Skeletal muscle tissue (tissue), 4 donors: ENCODE results near the gene DLG2. TPM values are rescaled to one million over a fixed set of nuclear protein-coding genes. Genes with fewer than 3 reads are reported as not detected.

Source experiments
- H3K27ac ChIP-seq: one replicate; pipeline ENCODE4 v1.7.0; 2013; ENCODE audit warnings: mild to moderate bottlenecking, low read depth, low read length, inconsistent platforms
- H3K27me3 ChIP-seq, 3 donors: one replicate each; pipeline ENCODE4 v1.7.0; 2013; ENCODE audit warnings: low read length in 3 of 3; ENCODE audit not compliant: control insufficient read depth in 3 of 3, insufficient read depth in 3 of 3
- H3K36me3 ChIP-seq, 3 donors: one replicate each; pipeline ENCODE4 v1.7.0; 2013; ENCODE audit warnings: low read length in 3 of 3; ENCODE audit not compliant: control insufficient read depth in 3 of 3, insufficient read depth in 3 of 3
- H3K4me1 ChIP-seq, 3 donors: one replicate each; pipeline ENCODE4 v1.7.0; 2013; ENCODE audit warnings: low read length in 3 of 3, mild to moderate bottlenecking in 3 of 3; ENCODE audit not compliant: control insufficient read depth in 3 of 3, insufficient read depth in 3 of 3
- H3K4me3 ChIP-seq, 3 donors: one replicate each; pipeline ENCODE4 v1.7.0; 2013; ENCODE audit warnings: low read length in 3 of 3
- H3K9ac ChIP-seq, 3 donors: one replicate each; pipeline ENCODE4 v1.7.0; 2013; ENCODE audit warnings: low read length in 3 of 3, mild to moderate bottlenecking in 3 of 3, moderate library complexity in 2 of 3, low read depth in 1 of 3
- H3K9me3 ChIP-seq, 3 donors: one replicate each; pipeline ENCODE4 v1.7.0; 2013; ENCODE audit warnings: low read length in 3 of 3; ENCODE audit not compliant: control insufficient read depth in 3 of 3
- total RNA-seq: library from RNA; depleted of rRNA; stranded (reverse); fragments of >200 nt; gene quantifications from one replicate; pipeline ENCODE4 v1.2.3, GENCODE V29; 2014
- donor health status: Osteomylitis.

The DLG2 gene
- total RNA-seq, 1 donor from 2014 or later, result 18.3 TPM

GRCh38 chr11:83923961-83924360 lies 1703.2 kb downstream of the DLG2 start:
- Histone ChIP-seq H3K27me3 (no peaks in the 10 kb centered on the region), H3K9me3 (no peaks in the 10 kb centered on the region), H3K27ac (no peak overlapping the region), H3K4me3 (no peak overlapping the region), H3K4me1 (no peaks in the 10 kb centered on the region), H3K36me3 (no peaks in the 10 kb centered on the region), H3K9ac (no peak overlapping the region)

DNA sequence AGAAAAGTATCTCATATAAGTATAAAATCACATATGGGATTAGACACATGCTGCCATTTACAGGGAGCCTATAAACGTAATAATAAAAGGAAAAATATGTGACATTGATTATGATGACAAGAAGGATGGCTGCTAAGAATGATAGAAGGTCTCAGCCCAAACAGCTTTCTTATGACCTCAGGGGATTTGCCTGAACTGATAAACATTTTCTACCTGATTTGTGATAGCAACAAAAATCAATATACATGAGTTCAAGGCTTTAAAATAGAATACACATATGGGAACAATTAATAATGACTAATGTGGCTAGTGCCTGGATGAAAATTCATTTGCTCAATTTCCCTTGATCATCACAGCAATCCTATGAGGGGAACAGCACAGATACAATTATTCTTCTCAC lies 1704.2 kb downstream of the DLG2 start:
- Histone ChIP-seq H3K27me3 (no peaks in the 10 kb centered on the region), H3K4me1 (no peaks in the 10 kb centered on the region), H3K36me3 (no peaks in the 10 kb centered on the region), H3K9me3 (no peaks in the 10 kb centered on the region), H3K4me3 (no peak overlapping the region), H3K9ac (no peak overlapping the region), H3K27ac (no peak overlapping the region)

DNA sequence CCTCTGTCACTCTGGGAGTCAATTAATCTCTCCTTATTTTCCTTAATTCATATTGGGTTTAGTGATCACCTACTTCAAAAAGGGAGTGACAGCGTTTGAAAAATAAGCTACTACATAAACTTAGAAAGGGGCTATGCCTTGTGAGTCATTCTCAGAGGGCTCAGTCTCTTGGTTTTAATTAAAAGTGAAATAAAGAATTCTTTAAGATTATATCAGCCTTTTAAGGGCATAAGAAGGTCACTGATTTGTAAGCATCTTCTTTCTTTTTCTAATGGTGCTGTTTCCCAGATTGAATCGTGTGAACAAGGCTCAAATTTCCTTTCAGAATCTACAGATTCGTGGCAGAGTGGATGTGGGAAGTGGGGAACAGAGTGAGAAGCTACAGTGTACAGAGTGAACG lies 1704.8 kb downstream of the DLG2 start:
- no peak overlapping the region for H3K9ac ChIP-seq
- H3K27me3 ChIP-seq, result no peaks in the 10 kb centered on the region
- no peak overlapping the region for H3K27ac ChIP-seq
- H3K9me3 ChIP-seq, result no peaks in the 10 kb centered on the region
- H3K4me1 ChIP-seq, result no peaks in the 10 kb centered on the region
- no peak overlapping the region for H3K4me3 ChIP-seq
- H3K36me3 ChIP-seq, result no peaks in the 10 kb centered on the region

- H3K27me3 ChIP-seq, result no peaks in the 10 kb centered on the region
- no peaks in the 10 kb centered on the region for H3K9me3 ChIP-seq
- H3K4me1 ChIP-seq, result no peaks in the 10 kb centered on the region
- H3K36me3 ChIP-seq, result no peaks in the 10 kb centered on the region
- no peak overlapping the region for H3K27ac ChIP-seq
- H3K4me3 ChIP-seq, result no peak overlapping the region
- no peak overlapping the region for H3K9ac ChIP-seq
These were observed 1705.5 kb downstream of the DLG2 start for GRCh38 chr11:83921447-83922192.

DNA sequence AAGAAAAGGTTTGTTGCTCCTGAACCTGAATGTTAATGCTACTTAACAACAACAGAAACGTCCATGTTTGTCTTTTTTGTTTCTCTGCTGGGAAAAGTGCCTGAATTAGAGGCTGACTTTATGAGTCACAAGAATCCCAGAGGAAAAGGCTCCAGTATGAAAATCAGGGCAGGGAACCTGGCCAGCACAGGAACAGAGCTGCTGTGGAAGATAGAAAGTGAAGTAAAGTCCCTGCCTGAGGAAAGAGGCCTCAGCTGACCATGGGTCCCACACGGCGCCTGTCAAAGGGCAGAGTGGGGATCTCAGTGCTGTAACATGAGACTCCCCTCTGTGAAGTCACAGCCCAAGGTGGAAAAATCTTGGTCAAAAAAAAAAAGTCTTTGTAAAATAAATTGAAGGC lies 1708.7 kb downstream of the DLG2 start:
- no peaks in the 10 kb centered on the region for H3K9me3 ChIP-seq
- no peaks in the 10 kb centered on the region for H3K27me3 ChIP-seq

DNA sequence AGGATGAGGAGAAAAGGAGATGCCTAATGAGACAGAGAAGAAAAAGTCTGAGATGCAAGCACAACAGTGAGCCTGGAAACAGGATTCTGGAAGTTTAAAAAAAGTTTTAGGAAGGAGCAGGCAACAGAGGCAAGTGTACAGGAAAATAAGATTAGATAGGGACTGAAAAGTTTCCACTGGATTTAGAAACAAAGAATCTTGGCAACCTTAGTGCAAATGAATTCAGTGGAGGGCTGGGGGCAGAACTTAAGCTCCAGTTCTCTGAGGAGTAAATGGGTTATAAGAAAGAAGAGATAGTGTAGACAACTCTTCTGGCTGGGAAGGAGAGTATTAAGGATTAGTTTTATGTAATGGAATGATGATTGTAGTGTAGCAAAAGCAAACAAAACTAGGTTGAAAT lies 1712.1 kb downstream of the DLG2 start:
- Histone ChIP-seq H3K36me3 (no peaks in the 10 kb centered on the region), H3K4me3 (no peak overlapping the region), H3K27me3 (no peaks in the 10 kb centered on the region), H3K9me3 (no peaks in the 10 kb centered on the region), H3K9ac (no peak overlapping the region), H3K4me1 (no peaks in the 10 kb centered on the region), H3K27ac (no peak overlapping the region)

More for the DNA sequence above, 1708.7 kb downstream of the DLG2 start:
- H3K4me1 ChIP-seq, result no peaks in the 10 kb centered on the region
- H3K4me3 ChIP-seq, result no peak overlapping the region
- no peaks in the 10 kb centered on the region for H3K36me3 ChIP-seq
- no peak overlapping the region for H3K27ac ChIP-seq
- H3K9ac ChIP-seq, result no peak overlapping the region

DNA sequence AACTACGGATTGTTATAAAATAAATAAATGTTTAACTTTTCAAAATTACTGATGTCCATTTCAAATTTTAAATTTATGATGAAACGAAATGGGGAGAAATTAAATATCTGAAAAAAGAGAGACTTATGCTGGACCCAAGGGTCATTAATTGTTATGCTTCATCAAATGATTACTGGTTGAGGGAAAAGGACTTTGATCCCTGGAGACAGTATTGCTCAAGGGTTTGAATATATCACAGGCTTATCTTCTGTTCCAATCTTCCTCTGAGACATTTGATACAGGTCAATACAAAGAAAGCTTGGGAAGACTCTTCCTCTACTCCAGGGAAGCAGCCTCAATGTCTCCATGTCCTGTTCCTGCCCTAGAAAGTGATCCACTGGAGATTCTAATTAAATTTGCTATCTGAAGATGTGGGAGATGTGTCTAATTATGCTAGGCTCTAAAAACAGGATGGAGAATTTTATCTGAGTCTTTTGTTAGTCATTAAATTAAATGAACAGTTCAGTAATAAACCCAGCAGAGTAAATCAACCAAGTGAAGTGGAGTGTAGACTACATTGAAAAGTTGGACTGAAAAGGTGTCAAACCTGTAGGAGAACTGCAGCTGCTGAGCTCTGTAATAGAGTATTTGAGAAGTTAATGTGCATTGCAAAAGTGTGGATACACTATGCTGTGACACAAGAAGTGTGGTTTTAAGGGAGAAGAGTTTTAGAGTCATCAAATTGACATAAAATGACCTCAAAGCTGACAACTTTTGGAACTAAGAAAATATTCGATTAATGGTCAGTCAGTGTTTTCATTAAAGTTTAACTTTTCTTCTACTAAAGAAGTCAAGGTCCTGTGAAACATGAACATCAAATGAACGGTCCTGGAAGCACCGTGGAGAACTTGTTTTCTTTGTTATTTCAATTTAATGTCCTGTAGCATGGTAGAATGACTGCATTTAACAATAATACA lies 1717.3 kb downstream of the DLG2 start:
- Histone ChIP-seq H3K4me3 (no peak overlapping the region), H3K9ac (no peak overlapping the region), H3K27ac (no peak overlapping the region), H3K4me1 (no peaks in the 10 kb centered on the region), H3K36me3 (no peaks in the 10 kb centered on the region), H3K9me3 (no peaks in the 10 kb centered on the region), H3K27me3 (no peaks in the 10 kb centered on the region)

- no peak overlapping the region for H3K27ac ChIP-seq
- H3K4me3 ChIP-seq, result no peak overlapping the region
- no peaks in the 10 kb centered on the region for H3K27me3 ChIP-seq
- H3K4me1 ChIP-seq, result no peaks in the 10 kb centered on the region
- H3K9me3 ChIP-seq, result no peaks in the 10 kb centered on the region
- no peak overlapping the region for H3K9ac ChIP-seq
- H3K36me3 ChIP-seq, result no peaks in the 10 kb centered on the region
These were observed 1718.8 kb downstream of the DLG2 start for GRCh38 chr11:83908298-83908856.

DNA sequence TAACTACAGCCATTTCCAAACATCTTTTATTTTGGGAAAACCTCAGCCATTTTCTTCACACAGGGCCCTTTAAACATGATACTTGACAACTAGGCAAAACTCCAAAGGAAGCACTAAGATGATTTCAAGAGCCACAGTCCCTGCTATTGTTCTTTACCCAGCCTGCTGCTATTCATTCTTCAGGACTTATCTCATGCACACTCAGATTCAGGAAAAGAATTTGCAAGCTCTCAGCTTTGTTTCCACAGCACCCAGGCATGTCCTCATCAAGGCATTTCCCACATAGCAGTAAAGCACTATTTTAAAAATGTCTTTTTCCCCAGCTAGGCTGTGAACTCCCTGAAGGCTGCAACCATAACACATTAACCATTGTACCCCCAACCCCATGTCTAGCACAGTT lies 1731.6 kb downstream of the DLG2 start:
- Histone ChIP-seq H3K9me3 (no peaks in the 10 kb centered on the region), H3K27ac (no peak overlapping the region), H3K9ac (no peak overlapping the region), H3K27me3 (no peaks in the 10 kb centered on the region), H3K36me3 (no peaks in the 10 kb centered on the region), H3K4me1 (no peaks in the 10 kb centered on the region), H3K4me3 (no peak overlapping the region)

DNA sequence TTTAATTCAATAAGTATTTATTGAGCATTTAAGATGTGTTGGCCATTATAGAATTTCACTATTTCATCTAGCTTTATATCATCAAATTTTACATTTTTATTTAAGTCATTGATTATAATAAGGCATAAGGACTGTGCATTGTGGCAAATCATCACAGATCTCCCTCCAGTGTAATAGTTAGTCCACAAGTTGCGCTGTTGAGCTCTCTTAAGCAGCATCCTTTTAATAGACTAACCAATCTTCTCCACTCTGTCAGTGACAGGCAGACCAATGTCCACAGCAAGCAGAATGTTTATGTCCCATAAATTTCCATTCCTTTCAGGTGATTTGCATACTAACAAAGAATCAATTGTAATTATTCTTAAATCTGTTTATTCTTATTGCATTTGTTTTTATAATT lies 1745.7 kb downstream of the DLG2 start:
- Histone ChIP-seq H3K27me3 (no peaks in the 10 kb centered on the region), H3K9me3 (no peaks in the 10 kb centered on the region), H3K36me3 (no peaks in the 10 kb centered on the region), H3K4me1 (no peaks in the 10 kb centered on the region), H3K4me3 (no peak overlapping the region), H3K9ac (no peak overlapping the region), H3K27ac (no peak overlapping the region)
